GM12892 (cell line): Measurements from ENCODE around the gene TCP1.
"Not testable (repeated sequence)": the region's sequence is repeated elsewhere in the genome, so short reads cannot be mapped to it uniquely, and the experiment has no call there.

Source experiments
- DNase-seq: peaks from one replicate; pipeline ENCODE4 v3.0.0; 2011; ENCODE audit not compliant: insufficient read length
- FAIRE-seq: peaks from 2 replicates; lab custom pipeline; 2011; peaks lifted over from hg19 to GRCh38; lab: Jason Lieb, UNC
- POLR2A ChIP-seq: IDR thresholded peaks from 2 replicates; pipeline ENCODE4 v1.6.1; 2011; ENCODE audit warnings: low read depth, low read length, control low read depth
- POLR2AphosphoS5 ChIP-seq: IDR thresholded peaks from 2 replicates; pipeline ENCODE4 v1.6.1; 2011; ENCODE audit warnings: low read depth, low read length, control low read depth
- TAF1 ChIP-seq: IDR thresholded peaks from 2 replicates; pipeline ENCODE4 v1.6.1; 2011; ENCODE audit warnings: low read depth, mild to moderate bottlenecking, control low read depth, low read length, borderline replicate concordance

TCP1 gene

DNA sequence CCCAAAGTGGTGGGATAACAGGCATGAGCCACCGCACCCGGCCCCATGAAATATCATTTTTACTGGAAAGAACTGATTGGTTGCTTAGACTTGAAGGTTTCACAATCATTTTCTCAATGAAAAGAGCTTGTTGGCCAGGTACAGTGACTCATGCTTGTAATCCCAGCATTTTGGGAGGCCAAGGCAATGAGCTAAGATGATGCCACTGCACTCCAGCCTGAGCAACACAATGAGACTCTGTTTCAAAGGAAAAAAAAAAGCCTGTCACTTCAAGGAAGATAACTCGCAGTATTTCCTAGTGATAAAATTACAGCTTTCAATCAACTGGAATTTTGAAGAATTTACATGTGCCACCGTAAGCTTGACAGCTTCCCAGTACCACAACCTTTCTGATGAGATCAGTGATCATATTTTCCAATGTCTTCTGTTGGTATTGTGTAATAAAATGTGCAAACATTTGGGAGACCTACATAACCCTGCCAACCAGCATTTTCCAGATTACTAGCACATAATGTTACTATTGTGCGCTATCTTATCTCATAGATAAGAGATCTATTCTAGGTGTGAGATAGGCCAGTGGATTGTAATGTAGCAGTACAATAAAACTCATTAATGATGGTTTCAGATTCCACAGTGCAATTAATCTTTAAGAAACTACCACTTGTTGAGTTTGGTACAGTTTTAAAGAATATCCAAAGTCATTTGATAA lies 17.9 kb upstream of the TCP1 start:
- DNase-seq (no peak), FAIRE-seq (no peak)
- TF ChIP-seq TAF1 (no peak), POLR2A (no peak), POLR2AphosphoS5 (no peak)

DNA sequence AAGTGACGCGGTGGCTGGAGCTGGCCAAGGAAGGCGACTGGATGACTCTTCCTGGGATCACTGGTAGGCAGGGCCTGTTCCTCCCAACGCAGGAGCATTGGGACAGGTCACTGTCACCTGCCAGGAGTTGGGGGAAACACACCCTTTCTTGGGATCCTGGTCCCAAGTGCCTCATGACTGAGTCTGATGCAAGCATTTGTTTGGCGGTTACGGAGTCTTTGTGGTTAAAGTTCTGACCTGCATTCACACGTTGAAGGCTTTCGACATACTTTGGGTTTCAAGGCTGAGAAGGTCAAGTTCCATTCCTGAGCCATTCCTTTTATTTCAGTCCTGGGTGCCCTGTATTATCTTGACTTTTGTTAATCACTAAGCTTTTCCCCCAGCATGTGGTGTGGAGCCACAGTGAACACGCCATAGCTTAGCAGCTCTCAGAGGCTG lies 16.6 kb upstream of the TCP1 start:
- DNase-seq (no peak), FAIRE-seq (no peak)
- TF ChIP-seq TAF1 (no peak), POLR2AphosphoS5 (no peak), POLR2A (no peak)

DNA sequence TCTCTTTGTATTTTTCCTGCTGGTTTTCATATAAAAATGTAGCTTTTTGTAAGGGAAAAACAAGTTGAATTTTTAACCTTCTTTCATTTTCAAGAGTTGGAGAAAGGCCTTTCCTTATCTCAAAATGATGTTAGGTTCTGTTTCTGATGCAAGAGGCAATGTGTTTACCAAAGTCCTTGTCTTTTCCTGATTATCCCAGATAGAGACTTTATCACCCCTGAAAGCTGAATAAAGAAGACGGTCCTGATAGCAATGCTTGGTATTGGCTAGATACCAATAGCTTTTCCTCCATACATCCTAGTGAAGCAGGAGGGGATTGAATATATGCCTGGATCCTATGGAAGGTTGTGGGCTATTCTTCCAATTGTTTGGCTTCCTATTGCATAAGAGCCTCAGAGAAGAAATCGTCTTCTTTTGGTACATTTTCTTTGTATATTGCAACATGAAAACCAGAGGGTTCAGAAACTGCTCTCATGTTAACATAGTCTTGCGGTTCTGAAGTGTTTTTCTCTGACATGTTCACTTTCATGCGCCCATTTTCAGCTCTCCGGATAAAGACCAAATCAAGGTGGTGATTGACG lies 16.1 kb upstream of the TCP1 start:
- no peak for TF ChIP-seq TAF1
- TF ChIP-seq POLR2AphosphoS5 = no peak
- no peak for TF ChIP-seq POLR2A
- FAIRE-seq (no peak), DNase-seq (no peak)

DNA sequence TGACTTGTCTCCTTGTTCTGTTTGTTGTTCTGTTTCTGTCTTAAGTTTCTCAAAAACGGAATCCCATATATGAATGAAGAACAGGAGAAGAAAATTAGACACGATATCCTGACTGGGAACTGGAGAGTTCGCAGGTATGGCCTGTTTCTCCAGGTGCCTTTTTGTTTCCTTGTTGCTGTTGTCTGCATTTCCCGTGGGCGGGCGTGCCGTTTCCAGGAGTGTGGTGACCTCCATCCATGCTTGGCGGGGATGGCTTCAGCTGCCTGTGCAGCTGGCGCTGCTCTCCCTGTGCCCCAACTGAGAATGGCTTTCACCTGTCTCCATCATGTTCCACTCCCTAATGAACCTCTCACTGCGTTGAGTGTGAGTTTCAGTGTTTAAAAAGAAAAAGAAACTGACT lies 15.1 kb upstream of the TCP1 start:
- FAIRE-seq (no peak), DNase-seq (no peak)
- no peak for TF ChIP-seq POLR2AphosphoS5

DNA sequence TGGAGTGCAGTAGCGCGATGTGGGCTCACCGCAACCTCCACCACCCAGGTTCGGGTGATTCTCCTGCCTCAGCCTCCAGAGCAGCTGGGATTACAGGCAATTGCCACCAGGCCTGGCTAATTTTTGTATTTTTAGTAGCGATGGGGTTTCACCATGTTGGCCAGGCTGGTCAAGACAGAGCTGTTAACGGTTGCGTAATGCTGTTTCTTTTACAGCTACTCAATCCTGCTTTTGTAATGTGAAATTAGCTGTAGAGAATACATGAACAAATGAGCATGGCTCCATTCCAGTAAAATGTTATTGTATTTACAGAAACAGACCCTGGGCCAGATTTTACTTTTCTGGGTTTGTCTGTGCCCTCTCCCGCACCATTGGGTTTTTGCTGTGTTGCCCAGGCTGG lies 12.5 kb upstream of the TCP1 start:
- DNase-seq (no peak), FAIRE-seq (no peak)
- TF ChIP-seq POLR2AphosphoS5 (no peak), TAF1 (no peak), POLR2A (no peak)

DNA sequence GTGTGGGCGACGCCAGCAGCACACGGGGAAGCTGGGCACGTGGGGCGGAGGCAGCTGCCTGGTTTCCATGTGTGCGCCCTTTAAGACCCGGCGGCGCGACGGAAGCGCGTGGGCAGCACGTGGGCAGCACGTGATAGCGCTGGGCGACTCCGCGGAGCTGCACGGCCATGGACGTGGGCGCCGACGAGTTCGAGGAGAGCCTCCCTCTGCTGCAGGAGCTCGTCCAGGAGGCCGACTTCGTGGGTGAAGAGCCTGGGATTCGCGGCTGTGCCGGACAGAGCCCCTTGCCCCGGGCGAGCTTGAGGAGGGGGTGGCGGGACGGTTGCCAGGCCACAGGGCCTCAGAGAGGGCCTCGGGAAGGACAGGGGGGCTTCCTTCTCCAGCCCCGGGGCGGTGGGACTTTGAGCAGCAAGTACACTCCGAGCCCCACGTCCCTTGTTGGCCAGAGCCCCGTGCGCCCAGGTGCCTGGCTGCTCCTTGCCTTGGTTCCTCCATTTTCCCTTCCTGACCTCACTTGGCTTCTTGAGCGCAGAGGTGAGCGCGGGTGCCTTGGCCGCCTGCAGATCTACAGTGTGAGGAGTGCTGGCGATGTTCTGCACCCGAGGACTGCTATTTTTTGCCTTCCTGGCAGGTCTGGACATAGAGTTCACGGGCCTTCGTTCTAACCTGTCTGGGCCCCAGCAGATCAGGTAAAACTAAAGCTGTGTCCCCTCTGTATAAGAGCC lies 10.9 kb upstream of the TCP1 start, which contains the start of gene PNLDC1:
Gene PNLDC1 (plus strand): TSS at position 136 of the 725 bp plus-strand sequence. CDS start 32 bp downstream, at position 168.
- TF ChIP-seq TAF1 (no peak), POLR2AphosphoS5 (no peak), POLR2A (no peak)
- FAIRE-seq (no peak), DNase-seq (no peak)

DNA sequence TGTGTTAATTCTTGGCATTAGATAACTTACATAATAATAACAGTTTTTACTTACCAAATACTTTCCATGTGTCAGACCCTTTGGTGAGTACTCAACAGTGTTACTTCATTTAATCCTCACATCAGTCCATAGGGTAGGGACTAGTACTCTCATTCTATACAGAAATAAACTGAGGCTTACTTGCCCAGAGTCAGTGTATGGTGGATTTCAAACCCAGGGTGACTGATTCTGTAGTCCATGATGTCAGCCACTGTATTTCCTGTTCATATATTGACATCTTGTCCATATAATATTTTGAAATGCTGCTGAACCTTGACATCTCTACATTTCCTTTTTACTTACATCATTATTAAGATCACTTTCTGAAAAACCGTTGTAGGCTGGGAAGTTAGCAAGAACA lies 8.2 kb upstream of the TCP1 start:
- no peak for FAIRE-seq
- no peak for TF ChIP-seq POLR2AphosphoS5
- TF ChIP-seq TAF1 = no peak
- no peak for TF ChIP-seq POLR2A
- no peak for DNase-seq

DNA sequence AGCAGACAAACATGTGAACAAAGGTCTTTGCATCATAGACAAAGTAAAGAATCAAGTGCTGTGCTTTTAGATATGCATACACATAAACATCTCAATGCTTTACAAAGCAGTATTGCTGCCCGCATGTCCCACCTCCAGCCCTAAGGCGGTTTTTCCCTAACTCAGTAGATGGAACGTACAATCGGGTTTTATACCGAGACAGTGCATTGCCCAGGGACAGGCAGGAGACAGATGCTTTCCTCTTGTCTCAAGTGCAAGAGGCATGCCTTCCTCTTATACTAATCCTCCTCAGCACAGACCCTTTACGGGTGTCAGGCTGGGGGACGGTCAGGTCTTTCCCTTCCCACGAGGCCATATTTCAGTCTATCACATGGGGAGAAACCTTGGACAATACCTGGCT lies 5.6 kb upstream of the TCP1 start:
- not testable (repeated sequence) for DNase-seq, FAIRE-seq

DNA sequence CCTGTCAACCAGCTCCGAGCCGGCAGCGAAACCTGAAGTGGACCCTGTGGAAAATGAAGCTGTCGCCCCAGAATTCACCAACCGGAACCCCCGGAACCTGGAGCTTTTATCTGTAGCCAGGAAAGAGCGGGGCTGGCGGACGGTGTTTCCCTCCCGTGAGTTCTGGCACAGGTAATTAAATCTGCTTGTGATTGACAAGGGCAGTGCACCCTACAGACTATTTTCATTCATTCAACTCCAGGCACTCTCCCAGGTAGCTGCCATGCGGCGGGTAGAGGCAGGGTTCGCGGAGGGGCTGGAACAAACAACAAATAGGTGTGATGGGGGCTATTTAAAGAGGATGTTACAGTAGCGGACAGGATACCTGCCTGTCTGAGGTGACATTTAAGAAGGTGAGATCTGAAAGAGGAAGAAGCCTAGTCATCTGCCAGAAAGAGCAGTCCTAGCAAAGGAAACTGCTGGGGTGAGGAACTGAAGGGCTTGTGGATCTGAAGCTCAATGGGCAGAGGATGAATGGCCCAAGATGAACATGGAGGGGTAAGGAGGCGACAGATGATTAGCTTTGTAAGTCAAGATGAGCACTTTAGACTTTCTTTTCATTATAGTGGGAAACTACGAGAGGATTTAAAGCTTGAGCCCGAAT lies 1.7 kb upstream of the TCP1 start:
- DNase-seq (no peak), FAIRE-seq (no peak)
- no peak for TF ChIP-seq POLR2AphosphoS5
- TF ChIP-seq TAF1 = no peak
- no peak for TF ChIP-seq POLR2A

DNA sequence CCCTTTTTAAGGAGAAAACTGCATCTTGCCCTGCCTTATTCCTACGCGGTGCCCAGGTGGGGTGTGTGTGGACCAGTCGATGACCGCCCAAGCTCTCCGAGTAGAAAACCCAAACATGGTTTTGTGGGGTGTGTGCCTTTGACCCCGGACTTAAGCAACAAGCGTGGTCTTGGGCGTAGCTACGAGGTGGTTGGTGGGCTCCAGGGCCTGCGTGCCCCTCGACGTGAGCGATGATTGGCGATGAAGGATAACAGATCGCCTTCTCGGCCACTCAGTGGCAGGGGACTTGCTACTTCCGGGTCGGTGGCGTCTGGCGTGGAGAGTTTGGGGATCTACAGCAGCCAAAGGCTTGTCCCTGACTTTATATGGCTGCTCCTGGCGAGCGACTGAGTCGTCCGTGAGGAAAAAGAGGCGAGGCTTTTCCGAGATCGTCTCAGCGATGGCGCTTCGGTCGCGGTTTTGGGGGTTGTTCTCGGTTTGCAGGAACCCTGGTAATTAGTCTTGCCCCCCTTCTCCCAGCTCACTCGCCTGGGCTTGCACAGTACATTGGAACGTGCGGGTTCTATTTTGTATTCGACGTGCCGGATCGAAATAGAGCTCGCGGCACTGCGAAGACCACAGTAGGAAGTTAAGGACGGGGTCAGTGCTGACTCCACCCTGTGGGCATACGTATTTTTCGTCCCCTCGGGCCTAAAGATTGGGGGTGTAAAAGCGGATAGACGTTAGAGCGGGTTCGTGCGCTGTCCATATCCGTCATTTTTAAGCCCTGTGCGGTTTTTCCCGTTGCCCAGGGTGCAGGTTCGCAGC lies 950 bp upstream of the TCP1 start, which contains the start of gene MRPL18:
Gene MRPL18 (plus strand): TSS at position 319 of the 807 bp plus-strand sequence. CDS start 121 bp downstream, at position 440.
- peak; percentile 98 for FAIRE-seq
- DNase-seq = peak; percentile 77
- TF ChIP-seq POLR2A (peak; percentile 71), TAF1 (no peak; the same call in 1 of the 2 replicates), POLR2AphosphoS5 (peak; percentile 56; the same call in 1 of the 2 replicates)

DNA sequence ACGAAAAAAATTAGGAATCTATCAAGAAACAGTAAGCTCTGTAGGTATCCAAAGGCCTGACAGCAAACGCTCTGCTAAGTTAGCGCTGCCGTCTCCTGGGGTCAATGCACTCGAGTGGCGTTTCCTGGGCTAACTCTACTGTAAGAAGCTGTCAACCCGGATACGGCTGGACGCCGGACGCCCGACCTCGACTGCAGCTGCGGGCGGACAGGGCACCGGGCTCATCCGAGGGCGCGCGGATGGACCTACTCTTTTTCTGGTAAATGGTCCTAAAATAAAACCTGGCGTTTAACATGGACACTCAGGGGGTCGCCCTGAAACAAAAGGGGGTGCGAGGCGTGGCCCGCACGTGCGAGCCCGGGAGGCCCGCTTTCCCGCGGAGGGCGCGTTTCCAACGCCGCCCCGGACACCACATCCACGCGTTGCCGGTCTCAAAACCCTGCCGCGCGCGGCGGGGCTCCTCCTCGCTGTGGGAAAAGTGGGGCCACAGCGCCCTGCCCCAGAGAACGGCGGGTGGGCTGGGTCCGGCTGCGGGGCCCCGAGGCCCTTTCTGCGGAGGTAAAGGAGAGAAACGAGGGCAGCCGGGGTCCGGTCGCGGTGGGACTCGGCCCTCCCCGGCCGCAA lies 537 bp downstream of the TCP1 start:
- DNase-seq = no peak
- peak; percentile 50 for FAIRE-seq
- TF ChIP-seq POLR2AphosphoS5 (no peak), POLR2A (no peak), TAF1 (peak; percentile 21; the same call in 1 of the 2 replicates)

DNA sequence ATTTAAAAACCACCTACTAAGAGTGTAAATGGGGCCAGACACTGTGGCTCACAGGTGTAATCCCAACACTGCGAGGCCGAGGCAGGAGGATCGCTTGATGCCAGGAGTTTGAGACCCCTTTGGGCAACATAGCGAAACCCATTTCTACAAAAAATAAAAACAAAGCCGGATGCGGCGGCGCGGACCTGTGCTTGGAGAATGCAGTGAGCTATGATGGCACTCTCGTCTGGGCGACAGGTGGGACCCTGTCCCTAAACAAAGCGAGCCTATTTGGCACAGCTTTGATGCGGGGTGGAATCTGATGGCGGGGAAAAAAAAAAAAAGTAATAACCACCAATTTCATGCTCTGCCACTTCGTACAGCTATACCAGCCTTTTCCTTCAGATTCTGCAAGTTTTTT lies 1.1 kb downstream of the TCP1 start:
- DNase-seq (no peak), FAIRE-seq (no peak)
- TF ChIP-seq POLR2AphosphoS5 (no peak), POLR2A (no peak), TAF1 (no peak)
